Subcutaneous adipose tissue (tissue), 4 donors: ENCODE results near the gene C9orf153. TPM values are rescaled to one million over a fixed set of nuclear protein-coding genes. Genes with fewer than 3 reads are reported as not detected.

Experiments used
- CTCF ChIP-seq: fragments of 450-650 bp; IDR thresholded peaks from one replicate; pipeline ENCODE4 v1.5.1; 2016; ENCODE audit warnings: low read depth, mild to moderate bottlenecking, control low read depth, antibody characterized with exemption, moderate library complexity
- total RNA-seq, 4 donors: library from RNA; depleted of rRNA; stranded (reverse); fragments of >200 nt; gene quantifications; one replicate each; pipeline ENCODE4 v1.1.0, GENCODE V29; 2016

The C9orf153 gene
- total RNA-seq, 4 donors from 2014 or later: 0.17 to 2.0 (median 1.00) TPM

GRCh38 chr9:86186696-86187095 is 72.8 kb downstream of the C9orf153 start:
- TF ChIP-seq CTCF: no peak

- TF ChIP-seq CTCF: no peak
Measured at GRCh38 chr9:86185872-86186271, 73.6 kb downstream of the C9orf153 start.

- no peak for TF ChIP-seq CTCF
Measured at GRCh38 chr9:86184138-86184524, 75.3 kb downstream of the C9orf153 start.

- TF ChIP-seq CTCF: no peak
Measured at GRCh38 chr9:86183229-86184137, 76.0 kb downstream of the C9orf153 start.

- no peak for TF ChIP-seq CTCF
Measured at GRCh38 chr9:86181379-86182315, 77.8 kb downstream of the C9orf153 start.

- TF ChIP-seq CTCF: no peak
Measured at GRCh38 chr9:86178503-86178902, 81.0 kb downstream of the C9orf153 start.

- TF ChIP-seq CTCF: no peak
Measured at GRCh38 chr9:86177995-86178394, 81.5 kb downstream of the C9orf153 start.
